HCT116 (cell line): ENCODE data around the gene PSMA7. TPM values are rescaled to one million over a fixed set of nuclear protein-coding genes. Genes with fewer than 3 reads are reported as not detected.

Experiments used
- ATAC-seq: fragments of 200-7000 bp; cut with Tn5 transposase; 2 replicates; pipeline ENCODE4 v1.9.1; 2020; ENCODE audit warnings: mild to moderate bottlenecking, moderate library complexity
- BruUV-seq: library from RNA; stranded (reverse); fragments of 400-500 nt; replicated peaks from 2 replicates; lab custom pipeline; 2021; lab: Mats Ljungman, UMichigan
- CTCF ChIA-PET: fragments of 300-600 bp; sonication (Branson Sonifier 250); formaldehyde crosslinking; loops from one replicate; lab custom pipeline; 2021; ENCODE audit warnings: antibody characterized with exemption; lab: Charles Lee
- POLR2A ChIA-PET: fragments of 300-600, 350-600 bp; sonication (Branson Sonifier 250); formaldehyde crosslinking; loops from one replicate; lab custom pipeline; 2021; ENCODE audit warnings: antibody characterized with exemption; lab: Charles Lee
- RAD21 ChIA-PET, 2 experiments: fragments of 300-600 bp; sonication (Branson Sonifier 250); formaldehyde crosslinking; loops; one replicate each; lab custom pipeline; 2023; ENCODE audit warnings: low total read pairs in 2 of 2; ENCODE audit not compliant: uncharacterized antibody in 2 of 2, unreplicated experiment in 2 of 2, low non-redundant PET in 1 of 2; lab: Charles Lee
- DNase-seq: peaks from one replicate; pipeline ENCODE4 v3.0.0-alpha.2; 2010; ENCODE audit warnings: low read depth, low spot score
- H2AFZ ChIP-seq: fragments of 200-600 bp; shearing (Covaris generic), sonication (generic); 2 replicates; pipeline ENCODE4 v1.6.1; 2017; ENCODE audit warnings: low read depth, mixed run types, mixed read lengths, antibody characterized with exemption, low read length; ENCODE audit not compliant: poor library complexity, severe bottlenecking
- H3K27ac ChIP-seq: 2 replicates; pipeline ENCODE4 v1.5.1; 2012; ENCODE audit warnings: low read depth, low read length
- H3K27me3 ChIP-seq: fragments of 200-600 bp; sonication (generic); 2 replicates; pipeline ENCODE4 v1.6.1; 2016; ENCODE audit warnings: mixed run types, low read length, mixed read lengths; ENCODE audit not compliant: insufficient read depth
- H3K36me3 ChIP-seq, 2 experiments: fragments of 200-500 bp in 1 of 2; fragments of 200-600 bp in 1 of 2; sonication (Bioruptor generic) in 1 of 2; sonication (generic) in 1 of 2; 2 replicates each; pipeline versions ENCODE4 v1.5.1 to v1.6.1; 2014 to 2016; ENCODE audit warnings: low read length in 2 of 2, inconsistent platforms in 1 of 2, mixed read lengths in 1 of 2, mixed run types in 1 of 2; ENCODE audit not compliant: insufficient read depth in 2 of 2, control insufficient read depth in 1 of 2
- H3K4me1 ChIP-seq, 2 experiments: fragments of 200-600 bp in 1 of 2; sonication (generic) in 1 of 2; 2 replicates each; pipeline versions ENCODE4 v1.5.1 to v1.6.1; 2012 to 2017; ENCODE audit warnings: low read length in 2 of 2, inconsistent platforms in 1 of 2, mild to moderate bottlenecking in 1 of 2, mixed read lengths in 1 of 2, mixed run types in 1 of 2, moderate library complexity in 1 of 2; ENCODE audit not compliant: insufficient read depth in 2 of 2, control insufficient read depth in 1 of 2
- H3K4me2 ChIP-seq: fragments of 200-600 bp; sonication (generic); 2 replicates; pipeline ENCODE4 v1.6.1; 2017; ENCODE audit warnings: mixed run types, low read length, mixed read lengths
- H3K4me3 ChIP-seq, 2 experiments: fragments of 200-600 bp in 1 of 2; sonication (generic) in 1 of 2; replicated peaks in 1 of 2; 2 replicates each; pipeline ENCODE4 v1.5.1; 2011 to 2016; ENCODE audit warnings: low read length in 2 of 2, control low read depth in 1 of 2, low read depth in 1 of 2, mild to moderate bottlenecking in 1 of 2, mixed read lengths in 1 of 2, mixed run types in 1 of 2
- H3K79me2 ChIP-seq: fragments of 200-600 bp; sonication (generic); 2 replicates; pipeline ENCODE4 v1.6.1; 2017; ENCODE audit warnings: mild to moderate bottlenecking, mixed run types, low read length, moderate library complexity, mixed read lengths; ENCODE audit not compliant: insufficient read depth
- H3K9ac ChIP-seq: fragments of 200-600 bp; sonication (generic); 2 replicates; pipeline ENCODE4 v1.6.1; 2016; ENCODE audit warnings: low read length, mixed read lengths
- H3K9me2 ChIP-seq: fragments of 200-600 bp; sonication (generic), shearing (Covaris generic); 2 replicates; pipeline ENCODE4 v1.6.1; 2017; ENCODE audit warnings: mixed run types, mild to moderate bottlenecking, moderate library complexity; ENCODE audit not compliant: insufficient read depth
- H3K9me3 ChIP-seq, 2 experiments: fragments of 200-500 bp in 1 of 2; fragments of 200-600 bp in 1 of 2; sonication (Bioruptor generic) in 1 of 2; sonication (generic) in 1 of 2; 2 replicates each; pipeline ENCODE4 v1.6.1; 2014 to 2017; ENCODE audit warnings: low read length in 2 of 2, mixed read lengths in 2 of 2, inconsistent platforms in 1 of 2, low read depth in 1 of 2, mild to moderate bottlenecking in 1 of 2, mixed run types in 1 of 2, moderate library complexity in 1 of 2; ENCODE audit not compliant: control insufficient read depth in 1 of 2, insufficient read depth in 1 of 2
- H4K20me1 ChIP-seq: fragments of 200-600 bp; sonication (generic), shearing (Covaris generic); 2 replicates; pipeline ENCODE4 v1.6.1; 2017; ENCODE audit warnings: mixed run types, mild to moderate bottlenecking, moderate library complexity; ENCODE audit not compliant: insufficient read depth
- CBX3 ChIP-seq: IDR thresholded peaks from 2 replicates; pipeline ENCODE4 v1.6.1; 2012; ENCODE audit warnings: low read depth
- CTCF ChIP-seq, 3 experiments: fragments of 200-600 bp in 1 of 3; sonication (generic) in 1 of 3; IDR thresholded peaks in 2 of 3; conservative IDR thresholded peaks in 1 of 3; 2 replicates each; pipeline ENCODE4 v1.5.1; 2012 to 2017; ENCODE audit warnings: low read depth in 2 of 3, low read length in 2 of 3, antibody characterized with exemption in 1 of 3, borderline replicate concordance in 1 of 3, control low read depth in 1 of 3, mild to moderate bottlenecking in 1 of 3, mixed read lengths in 1 of 3, mixed run types in 1 of 3, moderate library complexity in 1 of 3; ENCODE audit not compliant: insufficient read depth in 1 of 3
- EZH2phosphoT487 ChIP-seq: fragments of 200-600 bp; IDR thresholded peaks from 2 replicates; pipeline ENCODE4 v1.6.1; 2018; ENCODE audit warnings: antibody characterized with exemption, borderline replicate concordance
- MAX ChIP-seq: IDR thresholded peaks from 2 replicates; pipeline ENCODE4 v1.6.1; 2012
- POLR2AphosphoS5 ChIP-seq: IDR thresholded peaks from 2 replicates; pipeline ENCODE4 v1.6.1; 2011; ENCODE audit warnings: mild to moderate bottlenecking, low read depth, low read length, moderate library complexity
- RAD21 ChIP-seq: IDR thresholded peaks from 2 replicates; pipeline ENCODE4 v1.6.1; 2012; ENCODE audit warnings: low read depth, mild to moderate bottlenecking
- SIN3A ChIP-seq: IDR thresholded peaks from 2 replicates; pipeline ENCODE4 v1.6.1; 2012; ENCODE audit warnings: low read depth
- SP1 ChIP-seq: IDR thresholded peaks from 2 replicates; pipeline ENCODE4 v1.6.1; 2012; ENCODE audit warnings: low read depth
- TCF7L2 ChIP-seq: IDR thresholded peaks from 2 replicates; pipeline ENCODE4 v1.7.0; 2011; ENCODE audit warnings: borderline replicate concordance, inconsistent platforms; ENCODE audit not compliant: insufficient read depth, insufficient read length; ENCODE audit errors: extremely low read depth
- YY1 ChIP-seq: IDR thresholded peaks from 2 replicates; pipeline ENCODE4 v1.6.1; 2011; ENCODE audit warnings: low read length, low read depth, moderate library complexity, mild to moderate bottlenecking; ENCODE audit not compliant: insufficient replicate concordance; ENCODE audit errors: extremely low read depth
- ZBTB33 ChIP-seq: IDR thresholded peaks from 2 replicates; pipeline ENCODE4 v1.6.1; 2011; ENCODE audit warnings: mild to moderate bottlenecking, low read length, moderate library complexity; ENCODE audit not compliant: insufficient replicate concordance; ENCODE audit errors: extremely low read depth
- ZNF274 ChIP-seq: fragments of 200-500 bp; sonication (Bioruptor generic); IDR thresholded peaks from 2 replicates; pipeline ENCODE4 v1.6.1; 2014; ENCODE audit warnings: mild to moderate bottlenecking, low read depth, low read length, inconsistent platforms
- intact Hi-C: fragments of 100-400 bp; cut with micrococcal nuclease; formaldehyde crosslinking; loops from 2 replicates; pipeline ENCODE4 v1.10.0; 2022
- total RNA-seq: library from RNA; stranded (reverse); gene quantifications from one replicate; pipeline ENCODE4 v1.2.1, GENCODE V29; 2021; ENCODE audit not compliant: unreplicated experiment

Gene PSMA7
- total RNA-seq, 1 experiment from 2014 or later, result 364 TPM

- intact Hi-C loops, result no loop called here
- Histone ChIP-seq H3K4me3 (no peak overlapping the region), H3K9me2 (no peaks in the 10 kb centered on the region), H3K9ac (no peak overlapping the region), H3K4me1 (no peaks in the 10 kb centered on the region), H2AFZ (no peak overlapping the region), H3K4me2 (no peak overlapping the region), H3K27me3 (no peaks in the 10 kb centered on the region), H4K20me1 (no peaks in the 10 kb centered on the region), H3K27ac (no peak overlapping the region), H3K79me2 (no peaks in the 10 kb centered on the region), H3K9me3 (peaks cover 0 to 7% of the 10 kb centered on the region in 2 experiments; a peak in 1 of 4 replicates), H3K36me3 (no peaks in the 10 kb centered on the region)
- no TSS peak for BruUV-seq
- ChIA-PET POLR2A (no interaction called here), RAD21 (no interaction called here), CTCF (no interaction called here)
- no peak for DNase-seq
- TF ChIP-seq ZBTB33 (no peak), POLR2AphosphoS5 (no peak)
- ATAC-seq, result no peak
Observed at GRCh38 chr20:62114894-62115293, 28.3 kb downstream of the PSMA7 start.

- BruUV-seq, result no TSS peak
- POLR2A ChIA-PET, result no interaction called here
- H3K4me2 ChIP-seq, result no peak overlapping the region
- H3K4me3 ChIP-seq, result no peak overlapping the region
- H4K20me1 ChIP-seq, result no peaks in the 10 kb centered on the region
- intact Hi-C loops, result no loop called here
- H3K27me3 ChIP-seq, result no peaks in the 10 kb centered on the region
- RAD21 ChIA-PET, result no interaction called here
- DNase-seq, result no peak
- no peaks in the 10 kb centered on the region for H3K9me2 ChIP-seq
- CTCF ChIA-PET, result no interaction called here
- ATAC-seq, result no peak
- H3K36me3 ChIP-seq, result no peaks in the 10 kb centered on the region
- H3K4me1 ChIP-seq, result no peaks in the 10 kb centered on the region
- peaks cover 7 to 12% of the 10 kb centered on the region in 2 experiments; a peak in 3 of 4 replicates for H3K9me3 ChIP-seq
- H3K9ac ChIP-seq, result no peak overlapping the region
- H3K27ac ChIP-seq, result no peak overlapping the region
- H2AFZ ChIP-seq, result no peak overlapping the region
- H3K79me2 ChIP-seq, result no peaks in the 10 kb centered on the region
- TF ChIP-seq ZNF274, result no peak
- TF ChIP-seq CBX3, result no peak
- TF ChIP-seq POLR2AphosphoS5, result no peak
- TF ChIP-seq EZH2phosphoT487, result no peak
- TF ChIP-seq RAD21, result no peak
- no peak for TF ChIP-seq TCF7L2
- TF ChIP-seq YY1, result no peak
- TF ChIP-seq MAX, result no peak
- TF ChIP-seq CTCF (IDR thresholded peaks at IDR 0.05 in 2 of 3, conservative IDR thresholded peaks at IDR 0.05 in 1 of 3; ENCODE audit: borderline replicate concordance in 1 of 3, insufficient read depth in 1 of 3, low read depth in 2 of 3, low read length in 2 of 3), result no peak
- no peak for TF ChIP-seq SIN3A
- TF ChIP-seq SP1, result no peak
Observed at GRCh38 chr20:62112368-62112767, 30.8 kb downstream of the PSMA7 start.
